ENCODE measurements around the gene POLD1. TPM values are rescaled to one million over a fixed set of nuclear protein-coding genes. Genes with fewer than 3 reads are reported as not detected.

Gene POLD1
- total and polyA plus RNA-seq, 4 donors: 7.5 to 57.1 (median 8.2) TPM

DNA sequence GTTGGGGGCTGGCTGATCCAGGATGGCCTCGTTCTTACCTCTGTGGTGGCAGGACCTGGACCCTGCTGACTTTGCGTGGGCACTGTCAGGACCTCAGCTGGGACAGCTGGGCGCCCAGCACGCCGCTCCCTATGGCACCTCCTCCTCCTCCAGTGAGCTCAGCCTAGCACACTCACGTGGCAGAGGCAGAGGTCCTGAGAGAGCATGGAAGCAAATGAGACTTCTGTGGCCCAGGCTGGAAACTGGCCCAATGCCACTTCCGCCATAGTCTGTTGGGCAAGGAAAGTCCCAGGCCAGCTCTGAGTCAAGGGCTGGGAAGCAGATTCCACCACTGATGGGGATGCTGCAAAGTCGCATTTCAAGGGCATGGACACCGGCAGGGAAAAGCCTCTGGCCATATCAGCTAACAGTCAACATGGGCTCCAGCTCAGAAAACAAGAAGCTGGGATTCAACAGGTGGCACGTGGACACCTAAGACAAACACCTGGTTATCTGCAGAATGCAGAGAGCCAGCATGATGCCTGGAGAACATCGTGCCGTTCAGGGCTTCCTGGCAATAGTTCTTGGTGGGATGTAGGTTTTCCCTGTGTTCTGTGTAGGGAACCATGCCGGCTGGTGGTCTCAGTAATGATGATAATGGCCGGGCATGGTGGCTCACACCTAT is 65.2 kb downstream of the POLD1 start:
- no peak for DNase-seq (ENCODE audit: low spot score)
- 62% methylated on average over 14 of the region's 14 CpGs for WGBS

DNA sequence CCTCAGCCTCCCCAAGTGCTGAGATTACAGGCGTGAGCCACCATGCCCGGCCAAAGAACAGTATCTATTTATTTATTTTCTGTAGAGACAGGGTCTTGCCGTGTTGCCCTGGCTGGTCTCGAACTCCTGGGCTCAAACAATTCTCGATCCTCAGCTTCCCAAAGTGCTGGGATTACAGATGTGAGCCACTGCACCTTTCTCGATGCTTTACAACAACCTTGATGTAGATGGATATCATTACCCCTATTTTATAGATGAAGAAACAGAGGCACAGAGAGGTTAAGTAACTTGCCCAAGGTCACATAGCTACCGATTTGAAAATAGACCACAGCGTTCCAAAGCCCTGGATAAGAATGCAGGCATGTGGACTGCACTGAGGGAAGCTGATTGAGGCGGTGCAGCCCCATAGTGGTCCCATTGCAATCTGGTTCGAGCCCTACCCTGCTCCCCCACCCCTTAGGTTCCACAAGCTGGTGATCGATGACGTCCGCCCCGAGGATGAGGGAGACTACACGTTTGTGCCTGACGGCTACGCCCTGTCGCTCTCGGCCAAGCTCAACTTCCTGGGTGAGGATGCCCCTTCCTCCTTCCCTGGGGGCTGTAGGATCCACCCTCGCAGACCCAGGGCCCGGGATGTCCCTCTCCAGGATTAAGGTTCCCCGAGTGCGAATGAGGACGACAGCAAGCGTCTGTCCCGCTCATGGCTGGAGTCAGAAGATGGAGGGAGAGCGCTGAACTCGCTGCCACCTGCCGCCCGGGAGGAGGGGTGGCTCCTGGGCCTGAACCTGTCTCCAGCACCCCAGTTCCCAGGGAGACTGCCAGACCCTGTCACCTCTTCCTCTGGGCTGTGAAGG is 66.4 kb downstream of the POLD1 start:
- Histone ChIP-seq H3K27me3 (ENCODE audit: control insufficient read depth in 4 of 4, insufficient read depth in 4 of 4, low read length in 3 of 4) (peaks cover 0 to 2% (median 0%) of the 10 kb centered on the region in 4 donors), H3K4me1 (ENCODE audit: control insufficient read depth in 4 of 4, insufficient read depth in 4 of 4, low read length in 3 of 4) (no peaks in the 10 kb centered on the region), H3K9ac (ENCODE audit: low read depth in 1 of 2, low read length in 2 of 2) (no peak overlapping the region), H3K9me3 (ENCODE audit: control insufficient read depth in 4 of 4, low read length in 3 of 4) (no peaks in the 10 kb centered on the region), H3K4me3 (ENCODE audit: low read depth in 1 of 3, low read length in 3 of 3) (no peak overlapping the region), H3K36me3 (ENCODE audit: control insufficient read depth in 4 of 4, insufficient read depth in 3 of 4, low read depth in 1 of 4, low read length in 3 of 4) (no peaks in the 10 kb centered on the region), H3K27ac (ENCODE audit: low read depth in 1 of 2, low read length in 2 of 2) (no peak overlapping the region)
- TF ChIP-seq HNF4A (conservative IDR thresholded peaks at IDR 0.05): no peak
- no peak for TF ChIP-seq FOXA2 (IDR thresholded peaks at IDR 0.05)
- no peak for TF ChIP-seq EGR1 (IDR thresholded peaks at IDR 0.05; ENCODE audit: low read depth in 2 of 2)
- TF ChIP-seq RAD21 (IDR thresholded peaks at IDR 0.05): no peak
- TF ChIP-seq, protein P1, sequence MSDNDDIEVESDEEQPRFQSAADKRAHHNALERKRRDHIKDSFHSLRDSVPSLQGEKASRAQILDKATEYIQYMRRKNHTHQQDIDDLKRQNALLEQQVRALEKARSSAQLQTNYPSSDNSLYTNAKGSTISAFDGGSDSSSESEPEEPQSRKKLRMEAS (IDR thresholded peaks at IDR 0.05): no peak
- TF ChIP-seq, protein P2, sequence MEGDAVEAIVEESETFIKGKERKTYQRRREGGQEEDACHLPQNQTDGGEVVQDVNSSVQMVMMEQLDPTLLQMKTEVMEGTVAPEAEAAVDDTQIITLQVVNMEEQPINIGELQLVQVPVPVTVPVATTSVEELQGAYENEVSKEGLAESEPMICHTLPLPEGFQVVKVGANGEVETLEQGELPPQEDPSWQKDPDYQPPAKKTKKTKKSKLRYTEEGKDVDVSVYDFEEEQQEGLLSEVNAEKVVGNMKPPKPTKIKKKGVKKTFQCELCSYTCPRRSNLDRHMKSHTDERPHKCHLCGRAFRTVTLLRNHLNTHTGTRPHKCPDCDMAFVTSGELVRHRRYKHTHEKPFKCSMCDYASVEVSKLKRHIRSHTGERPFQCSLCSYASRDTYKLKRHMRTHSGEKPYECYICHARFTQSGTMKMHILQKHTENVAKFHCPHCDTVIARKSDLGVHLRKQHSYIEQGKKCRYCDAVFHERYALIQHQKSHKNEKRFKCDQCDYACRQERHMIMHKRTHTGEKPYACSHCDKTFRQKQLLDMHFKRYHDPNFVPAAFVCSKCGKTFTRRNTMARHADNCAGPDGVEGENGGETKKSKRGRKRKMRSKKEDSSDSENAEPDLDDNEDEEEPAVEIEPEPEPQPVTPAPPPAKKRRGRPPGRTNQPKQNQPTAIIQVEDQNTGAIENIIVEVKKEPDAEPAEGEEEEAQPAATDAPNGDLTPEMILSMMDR (IDR thresholded peaks at IDR 0.05; ENCODE audit: low read depth, low read length, missing input control): no peak
- no peak for TF ChIP-seq RXRA (IDR thresholded peaks at IDR 0.05)
- TF ChIP-seq, protein P3, sequence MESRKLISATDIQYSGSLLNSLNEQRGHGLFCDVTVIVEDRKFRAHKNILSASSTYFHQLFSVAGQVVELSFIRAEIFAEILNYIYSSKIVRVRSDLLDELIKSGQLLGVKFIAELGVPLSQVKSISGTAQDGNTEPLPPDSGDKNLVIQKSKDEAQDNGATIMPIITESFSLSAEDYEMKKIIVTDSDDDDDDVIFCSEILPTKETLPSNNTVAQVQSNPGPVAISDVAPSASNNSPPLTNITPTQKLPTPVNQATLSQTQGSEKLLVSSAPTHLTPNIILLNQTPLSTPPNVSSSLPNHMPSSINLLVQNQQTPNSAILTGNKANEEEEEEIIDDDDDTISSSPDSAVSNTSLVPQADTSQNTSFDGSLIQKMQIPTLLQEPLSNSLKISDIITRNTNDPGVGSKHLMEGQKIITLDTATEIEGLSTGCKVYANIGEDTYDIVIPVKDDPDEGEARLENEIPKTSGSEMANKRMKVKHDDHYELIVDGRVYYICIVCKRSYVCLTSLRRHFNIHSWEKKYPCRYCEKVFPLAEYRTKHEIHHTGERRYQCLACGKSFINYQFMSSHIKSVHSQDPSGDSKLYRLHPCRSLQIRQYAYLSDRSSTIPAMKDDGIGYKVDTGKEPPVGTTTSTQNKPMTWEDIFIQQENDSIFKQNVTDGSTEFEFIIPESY (IDR thresholded peaks at IDR 0.05): no peak
- TF ChIP-seq, protein P4, sequence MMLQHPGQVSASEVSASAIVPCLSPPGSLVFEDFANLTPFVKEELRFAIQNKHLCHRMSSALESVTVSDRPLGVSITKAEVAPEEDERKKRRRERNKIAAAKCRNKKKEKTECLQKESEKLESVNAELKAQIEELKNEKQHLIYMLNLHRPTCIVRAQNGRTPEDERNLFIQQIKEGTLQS (IDR thresholded peaks at IDR 0.05): no peak
- no peak for TF ChIP-seq SP1 (IDR thresholded peaks at IDR 0.05)
- no peak for TF ChIP-seq GABPA (IDR thresholded peaks at IDR 0.05 in 1 of 2, conservative IDR thresholded peaks at IDR 0.05 in 1 of 2)
- no peak for TF ChIP-seq TAF1 (conservative IDR thresholded peaks at IDR 0.05)
- TF ChIP-seq JUND (IDR thresholded peaks at IDR 0.05): no peak
- no peak for TF ChIP-seq YY1 (IDR thresholded peaks at IDR 0.05)
- TF ChIP-seq HNF4G (IDR thresholded peaks at IDR 0.05): no peak
- no peak for TF ChIP-seq NR2F2 (IDR thresholded peaks at IDR 0.05)
- no peak for TF ChIP-seq FOXA1 (IDR thresholded peaks at IDR 0.05)
- DNase-seq (ENCODE audit: low spot score): no peak
- WGBS: 61% methylated on average over 30 of the region's 30 CpGs

More for the DNA sequence above, 65.2 kb downstream of the POLD1 start:
- H3K27me3 ChIP-seq (ENCODE audit: control insufficient read depth in 4 of 4, insufficient read depth in 4 of 4, low read length in 3 of 4): peaks cover 0 to 2% (median 0%) of the 10 kb centered on the region in 4 donors
- no peak overlapping the region for H3K27ac ChIP-seq (ENCODE audit: low read depth in 1 of 2, low read length in 2 of 2)
- H3K9me3 ChIP-seq (ENCODE audit: control insufficient read depth in 4 of 4, low read length in 3 of 4): no peaks in the 10 kb centered on the region
- H3K4me1 ChIP-seq (ENCODE audit: control insufficient read depth in 4 of 4, insufficient read depth in 4 of 4, low read length in 3 of 4): no peaks in the 10 kb centered on the region
- no peak overlapping the region for H3K9ac ChIP-seq (ENCODE audit: low read depth in 1 of 2, low read length in 2 of 2)
- no peak for TF ChIP-seq JUND (IDR thresholded peaks at IDR 0.05)
- TF ChIP-seq TAF1 (conservative IDR thresholded peaks at IDR 0.05): no peak
- H3K4me3 ChIP-seq (ENCODE audit: low read depth in 1 of 3, low read length in 3 of 3): no peak overlapping the region
- H3K36me3 ChIP-seq (ENCODE audit: control insufficient read depth in 4 of 4, insufficient read depth in 3 of 4, low read depth in 1 of 4, low read length in 3 of 4): no peaks in the 10 kb centered on the region

All from liver (tissue), 9 donors.